CD4-positive, alpha-beta T cell treated with Interleukin-10 for 1 hour (primary cell): ENCODE data around the gene KDM4B.

Experiments used
- DNase-seq: peaks from one replicate; pipeline ENCODE4 v3.0.0-alpha.2; 2020

The KDM4B gene

DNA sequence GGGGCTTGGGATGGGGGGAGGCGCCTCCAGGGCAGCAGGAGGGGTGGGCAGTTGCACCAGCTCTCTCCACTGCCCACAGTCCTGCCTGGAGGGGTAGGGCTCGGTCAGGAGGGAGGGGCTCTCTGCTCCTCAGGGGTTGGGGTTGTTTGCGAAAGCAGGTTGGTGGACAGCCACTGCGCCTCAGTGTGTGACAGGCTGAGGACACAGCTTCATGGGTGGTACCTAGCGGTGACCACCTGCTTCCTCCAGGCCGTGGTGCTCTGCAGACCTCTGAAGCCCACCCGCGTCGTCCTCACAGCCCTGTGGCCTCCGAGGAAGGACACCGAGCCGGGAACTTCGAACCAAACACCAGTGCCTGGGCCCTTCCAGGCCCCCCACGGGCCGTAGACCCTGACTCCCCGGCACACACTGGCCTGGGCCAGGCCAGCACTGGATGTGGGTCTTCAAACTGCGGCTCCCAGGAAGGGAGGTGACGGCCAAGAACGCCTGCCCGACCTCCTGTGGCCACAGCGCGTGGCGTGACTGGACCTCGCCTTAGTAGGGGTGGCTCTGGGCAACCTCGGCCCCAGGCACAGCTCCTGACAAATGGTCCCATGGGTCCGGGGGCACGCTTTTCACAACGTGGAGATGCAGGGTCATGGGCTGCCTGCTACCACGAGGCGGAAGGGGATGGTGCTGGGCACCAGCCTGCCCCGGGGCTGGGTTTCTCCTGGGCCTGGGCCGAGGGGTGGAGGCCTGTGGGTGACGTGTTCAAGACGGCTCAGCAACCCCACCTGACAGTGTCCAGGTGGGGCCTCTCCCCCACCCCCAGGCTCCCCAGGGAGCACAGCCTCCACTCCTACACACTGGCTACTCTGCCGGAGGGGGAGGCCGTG lies 173.2 kb downstream of the KDM4B start:
- no peak for DNase-seq

DNA sequence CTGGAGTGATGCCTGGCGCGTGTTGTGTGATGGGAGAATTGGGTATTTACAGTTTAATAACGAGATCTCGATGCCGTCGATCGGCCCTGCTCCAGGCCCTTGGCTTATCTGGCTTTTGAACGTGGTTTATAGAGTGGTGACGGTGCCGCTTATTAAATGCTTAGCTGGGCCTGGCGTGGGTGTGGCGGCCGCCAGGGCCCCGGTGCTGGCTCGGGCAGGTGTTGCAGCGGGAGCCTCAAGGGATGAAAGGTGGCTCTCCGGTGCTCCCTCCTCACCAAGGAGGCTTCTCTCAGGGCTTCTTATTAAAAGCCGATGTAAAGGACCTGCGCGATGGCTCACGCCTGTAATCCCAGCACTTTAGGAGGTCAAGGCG lies 173.8 kb downstream of the KDM4B start:
- no peak for DNase-seq

DNA sequence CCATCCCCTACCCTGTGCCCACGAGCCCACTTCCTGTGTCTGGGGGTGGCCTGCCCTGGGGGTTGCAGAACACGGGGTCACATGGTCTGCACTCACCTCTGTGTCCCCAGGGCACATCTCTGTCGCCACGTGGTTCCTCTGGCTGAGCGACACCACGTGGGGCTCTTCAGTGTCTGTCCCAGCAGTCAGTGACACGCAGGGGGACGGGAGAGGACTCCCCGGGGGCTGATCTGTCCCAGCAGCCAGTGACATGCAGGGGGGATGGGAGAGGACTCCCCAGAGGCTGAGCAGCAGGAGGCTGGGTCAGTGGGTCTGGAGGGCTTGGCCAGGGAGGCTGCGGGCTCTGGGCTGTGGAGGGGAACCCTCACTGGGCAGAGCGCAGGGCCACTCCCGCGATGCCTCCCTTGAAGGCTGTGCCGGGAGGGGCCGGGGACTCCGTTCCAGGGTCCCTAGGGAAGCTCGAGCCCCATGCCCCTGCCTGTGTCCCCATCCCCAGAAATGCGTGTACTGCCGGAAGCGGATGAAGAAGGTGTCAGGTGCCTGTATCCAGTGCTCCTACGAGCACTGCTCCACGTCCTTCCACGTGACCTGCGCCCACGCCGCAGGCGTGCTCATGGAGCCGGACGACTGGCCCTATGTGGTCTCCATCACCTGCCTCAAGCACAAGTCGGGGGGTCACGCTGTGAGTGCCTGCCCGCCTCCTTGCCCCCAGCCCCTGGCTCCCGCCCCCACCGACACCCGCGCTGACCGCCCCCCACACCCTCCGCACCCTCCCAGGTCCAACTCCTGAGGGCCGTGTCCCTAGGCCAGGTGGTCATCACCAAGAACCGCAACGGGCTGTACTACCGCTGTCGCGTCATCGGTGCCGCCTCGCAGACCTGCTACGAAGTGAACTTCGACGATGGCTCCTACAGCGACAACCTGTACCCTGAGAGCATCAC lies 174.8 kb downstream of the KDM4B start:
- no peak for DNase-seq

DNA sequence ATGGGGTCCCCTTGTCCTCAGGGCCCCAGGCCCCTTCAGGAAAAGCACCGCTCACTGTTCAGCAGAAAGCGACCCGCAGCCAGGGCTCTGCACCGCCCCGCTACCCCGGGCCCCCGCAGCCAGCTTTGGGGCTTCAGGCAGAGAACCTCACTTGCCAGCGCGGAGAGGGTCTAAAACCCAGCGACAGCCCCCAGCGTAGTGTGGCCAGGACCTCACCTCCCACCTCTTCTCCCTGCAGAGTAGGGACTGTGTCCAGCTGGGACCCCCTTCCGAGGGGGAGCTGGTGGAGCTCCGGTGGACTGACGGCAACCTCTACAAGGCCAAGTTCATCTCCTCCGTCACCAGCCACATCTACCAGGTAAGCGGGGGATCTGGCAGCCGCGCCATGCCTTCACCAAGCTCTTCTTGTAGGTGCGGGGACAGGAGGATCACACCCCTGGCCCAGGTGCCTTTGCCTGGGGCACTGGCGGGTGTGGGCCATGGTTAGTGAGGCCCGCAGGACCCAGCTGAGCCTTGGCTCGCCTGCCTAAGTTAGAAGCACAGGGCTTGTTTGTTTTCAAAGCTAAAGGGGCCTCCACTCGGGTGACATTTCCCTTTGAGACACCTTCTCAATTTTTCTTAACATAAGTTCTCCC lies 175.7 kb downstream of the KDM4B start:
- DNase-seq, result no peak

DNA sequence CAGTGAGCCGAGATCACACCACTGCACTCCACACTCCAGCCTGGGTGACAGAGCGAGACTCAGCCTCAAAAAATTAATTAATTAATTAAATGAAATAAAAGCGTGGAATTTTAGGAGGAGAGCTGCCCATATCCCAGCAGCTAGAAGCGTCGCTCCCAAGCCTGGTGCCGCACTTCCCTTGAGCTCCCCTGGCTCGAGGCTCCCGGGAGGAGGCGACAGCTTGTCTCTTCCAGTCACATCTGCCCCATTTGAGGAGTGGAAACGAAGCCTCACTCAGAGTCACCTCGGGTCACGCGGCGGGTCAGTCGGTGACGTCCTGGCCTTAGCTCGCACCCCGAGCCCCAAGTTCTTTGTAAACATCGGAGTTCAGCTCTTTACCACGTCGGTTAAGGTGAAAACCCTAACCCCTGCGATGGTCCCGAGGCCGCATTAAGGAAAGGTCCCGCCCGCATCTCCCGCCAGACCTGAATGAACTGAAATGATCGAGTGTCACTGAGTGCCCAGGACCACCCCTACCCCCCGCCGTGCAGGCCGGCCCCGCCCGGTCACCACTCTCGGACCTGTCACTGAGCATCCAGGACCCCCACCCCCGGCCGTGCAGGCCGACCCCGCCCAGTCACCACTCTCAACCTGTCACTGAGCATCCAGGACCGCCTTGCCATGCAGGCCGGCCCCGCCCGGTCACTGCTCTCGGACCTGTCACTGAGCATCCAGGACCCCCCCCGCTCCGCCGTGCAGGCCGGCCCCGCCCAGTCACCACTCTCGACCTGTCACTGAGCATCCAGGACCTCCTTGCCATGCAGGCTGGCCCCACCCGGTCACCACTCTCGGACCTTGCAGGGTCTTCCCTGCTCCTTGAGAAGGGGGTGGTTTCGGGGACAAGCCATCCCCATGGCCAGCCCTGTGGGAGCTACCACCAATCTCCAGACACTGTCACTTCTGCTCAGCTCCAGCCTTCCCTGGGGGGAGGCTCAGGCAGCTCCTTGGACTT lies 176.9 kb downstream of the KDM4B start:
- DNase-seq, result no peak

DNA sequence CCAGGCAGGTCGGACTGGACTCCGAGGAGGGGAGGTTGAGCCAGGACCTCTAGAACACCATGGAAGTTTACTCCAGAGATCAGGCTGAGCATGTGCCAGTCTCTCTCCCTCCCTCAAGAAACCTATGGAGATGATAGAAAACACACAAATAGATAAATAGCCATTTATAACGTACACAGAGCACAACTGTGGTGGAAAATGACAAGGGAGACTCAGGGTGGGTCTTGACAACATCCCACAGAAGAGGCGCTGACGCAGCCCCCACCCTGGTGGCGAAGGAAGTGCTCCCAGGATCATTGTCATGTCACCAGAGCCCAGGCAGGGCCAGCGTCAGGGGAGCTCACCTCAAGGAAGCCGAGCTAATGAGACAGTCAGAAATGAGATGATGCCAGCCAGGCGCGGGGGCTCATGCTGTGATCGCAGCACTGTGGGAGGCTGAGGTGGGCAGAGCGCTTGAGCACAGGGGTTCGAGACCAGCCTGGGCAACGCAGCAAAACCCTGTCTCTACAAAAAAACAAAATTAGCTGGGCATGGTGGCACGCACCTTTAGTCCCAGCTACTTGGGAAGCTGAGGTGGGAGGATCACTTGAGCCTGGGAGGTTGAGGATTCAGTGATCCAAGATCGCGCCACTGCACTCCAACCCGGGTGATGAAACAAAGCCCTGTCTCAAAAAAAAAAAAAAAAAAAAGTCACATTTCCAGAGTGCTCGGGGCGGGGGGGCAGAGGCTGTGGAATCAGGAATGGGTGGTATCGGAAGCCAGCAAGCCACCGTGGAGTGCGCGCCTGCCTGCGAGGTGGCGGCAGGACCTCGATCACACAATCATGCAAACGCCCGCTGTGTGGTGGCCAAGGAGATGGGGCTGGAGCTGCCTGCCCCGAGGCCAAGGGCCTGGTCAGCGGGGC lies 178.4 kb downstream of the KDM4B start:
- no peak for DNase-seq

DNA sequence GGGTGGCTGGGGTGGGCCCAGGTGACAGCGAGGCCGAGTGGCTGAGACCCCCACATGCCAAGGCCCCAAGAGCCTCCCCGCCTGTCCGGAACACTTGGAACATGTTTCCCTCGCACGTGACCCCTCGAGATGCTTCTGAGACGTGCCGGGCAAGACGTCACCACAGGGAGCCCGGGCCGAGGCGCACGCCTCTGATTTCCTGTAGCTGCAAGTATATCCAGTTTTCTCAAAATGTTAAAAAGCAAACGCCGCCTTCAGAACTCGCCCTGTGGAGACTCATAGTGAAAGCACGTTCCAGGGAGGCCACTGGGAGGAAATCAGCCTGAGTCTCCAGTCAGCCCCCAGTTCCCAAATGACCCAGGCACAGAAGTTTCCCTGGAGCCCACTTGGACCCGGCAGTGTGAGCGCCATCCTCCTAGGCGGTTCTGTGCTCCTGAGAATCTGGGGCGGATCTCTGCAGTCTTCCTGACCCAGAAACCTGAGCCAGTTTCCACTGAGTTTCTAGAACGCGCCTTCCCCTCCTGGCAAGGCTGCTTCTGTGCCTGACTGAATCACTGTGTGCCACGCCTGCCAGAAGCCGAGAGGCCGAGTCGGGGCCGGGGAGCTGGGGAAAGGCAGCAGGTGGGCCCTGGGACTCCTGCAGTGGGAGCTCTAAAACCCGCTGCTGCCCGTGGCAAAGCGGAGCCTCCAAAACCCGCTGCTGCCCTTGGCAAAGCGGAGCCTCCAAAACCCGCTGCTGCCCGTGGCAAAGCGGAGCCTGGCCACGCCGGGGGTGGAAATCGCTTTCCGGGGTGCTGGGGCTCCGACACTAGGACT lies 179.3 kb downstream of the KDM4B start:
- DNase-seq, result no peak

DNA sequence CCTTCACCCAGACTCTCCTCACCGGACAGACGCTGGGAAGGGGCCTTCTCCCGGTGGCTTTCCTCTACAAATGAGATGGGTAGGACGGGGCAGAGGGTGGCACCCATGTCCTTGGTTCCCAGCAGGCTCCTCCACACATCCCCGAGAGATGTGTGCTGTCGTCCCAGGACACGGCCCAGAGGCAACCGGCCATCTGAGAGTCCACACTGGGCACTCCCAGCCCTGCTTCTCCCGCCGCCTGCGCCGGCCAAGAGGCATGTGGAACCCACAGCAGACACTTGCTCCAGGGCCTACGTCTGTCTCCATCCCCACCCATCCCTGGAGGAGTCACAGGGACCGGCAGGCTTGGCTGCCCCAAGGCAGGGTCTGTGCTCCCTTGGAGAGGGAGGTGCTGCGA lies 179.9 kb downstream of the KDM4B start:
- no peak for DNase-seq

DNA sequence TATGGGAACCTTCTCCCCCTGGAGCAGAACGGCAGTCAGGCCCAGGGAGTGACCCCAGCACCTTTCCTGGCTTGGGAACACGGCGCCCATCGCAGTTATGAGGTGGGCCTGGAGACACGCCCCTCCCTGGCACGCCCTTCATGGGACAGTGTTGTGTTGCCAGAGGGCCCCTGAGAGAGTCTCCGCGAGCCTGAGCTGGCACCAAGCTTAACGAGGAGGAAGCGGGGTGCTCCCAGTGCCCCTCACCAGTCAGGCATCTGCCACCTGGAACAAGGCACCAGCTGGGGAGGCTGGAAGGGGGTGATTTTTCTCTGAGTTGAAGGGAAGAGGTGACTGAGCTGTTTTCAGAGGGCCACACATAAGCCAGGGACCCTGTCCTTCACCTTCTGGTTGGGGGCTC lies 180.6 kb downstream of the KDM4B start:
- DNase-seq, result no peak

DNA sequence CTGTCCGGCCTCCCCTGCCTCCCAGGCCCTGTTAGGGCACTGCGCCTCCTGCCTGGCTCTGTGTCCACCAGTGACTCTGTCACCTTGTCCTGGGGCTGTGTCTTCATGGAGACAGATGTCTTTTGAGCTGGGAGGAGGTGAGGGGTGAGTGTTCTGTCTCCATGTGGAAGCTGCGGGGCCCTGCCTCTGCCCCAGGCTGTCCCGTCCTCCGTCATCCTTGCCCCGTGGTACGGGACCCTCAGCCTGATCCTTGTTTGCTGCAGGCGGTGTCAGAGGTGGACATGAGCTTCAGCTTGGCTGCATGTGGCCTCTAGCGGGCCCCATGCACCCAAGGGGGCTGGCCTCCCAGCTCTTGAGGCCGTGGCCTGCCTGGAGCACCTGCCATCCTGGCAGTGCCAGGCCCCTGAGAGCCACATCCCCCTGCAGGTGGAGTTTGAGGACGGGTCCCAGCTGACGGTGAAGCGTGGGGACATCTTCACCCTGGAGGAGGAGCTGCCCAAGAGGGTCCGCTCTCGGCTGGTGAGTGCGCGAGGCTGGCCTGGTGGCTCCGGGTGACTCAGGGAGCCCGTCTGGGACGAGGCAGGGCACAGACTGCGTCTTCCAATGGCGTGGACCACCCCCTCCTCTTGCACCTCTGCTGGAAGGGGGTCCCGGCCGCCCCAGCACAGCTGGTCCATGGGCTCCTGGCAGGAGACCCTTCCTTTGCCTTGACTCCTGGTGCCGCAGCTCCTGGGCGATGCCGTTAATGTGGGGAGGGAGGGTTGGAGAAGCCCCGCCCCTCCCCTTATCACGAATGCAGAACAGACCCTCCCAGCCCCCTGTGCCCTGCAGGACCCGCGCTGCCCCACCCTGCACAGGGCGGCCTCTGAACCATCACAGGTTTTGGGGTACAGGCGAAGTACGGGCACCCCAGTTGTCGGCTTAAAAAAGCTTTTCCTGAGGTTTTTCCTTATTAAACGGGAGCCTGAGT lies 181.3 kb downstream of the KDM4B start:
- no peak for DNase-seq

DNA sequence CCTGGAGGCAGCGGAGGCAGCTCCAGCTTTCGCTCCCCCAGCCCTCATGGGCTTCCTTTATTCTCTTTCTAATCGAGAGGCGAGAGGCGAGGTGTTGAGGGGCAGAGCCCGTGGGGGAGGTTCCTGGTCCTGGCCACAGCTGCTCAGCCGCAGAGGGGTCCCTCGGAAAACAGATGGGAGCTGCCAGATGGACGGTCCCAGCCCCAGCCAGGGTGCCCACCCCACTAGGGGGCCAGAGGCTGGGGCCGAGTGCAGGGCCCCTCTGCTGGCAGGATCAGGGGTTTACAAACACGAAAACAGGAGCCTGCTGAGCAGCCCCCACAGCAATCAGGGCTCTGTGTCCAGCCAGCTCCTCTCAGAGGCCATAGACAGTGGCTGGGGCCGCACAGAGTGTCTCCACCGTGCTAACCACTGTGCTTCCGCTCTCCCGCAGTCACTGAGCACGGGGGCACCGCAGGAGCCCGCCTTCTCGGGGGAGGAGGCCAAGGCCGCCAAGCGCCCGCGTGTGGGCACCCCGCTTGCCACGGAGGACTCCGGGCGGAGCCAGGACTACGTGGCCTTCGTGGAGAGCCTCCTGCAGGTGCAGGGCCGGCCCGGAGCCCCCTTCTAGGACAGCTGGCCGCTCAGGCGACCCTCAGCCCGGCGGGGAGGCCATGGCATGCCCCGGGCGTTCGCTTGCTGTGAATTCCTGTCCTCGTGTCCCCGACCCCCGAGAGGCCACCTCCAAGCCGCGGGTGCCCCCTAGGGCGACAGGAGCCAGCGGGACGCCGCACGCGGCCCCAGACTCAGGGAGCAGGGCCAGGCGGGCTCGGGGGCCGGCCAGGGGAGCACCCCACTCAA lies 182.2 kb downstream of the KDM4B start:
- DNase-seq, result no peak

DNA sequence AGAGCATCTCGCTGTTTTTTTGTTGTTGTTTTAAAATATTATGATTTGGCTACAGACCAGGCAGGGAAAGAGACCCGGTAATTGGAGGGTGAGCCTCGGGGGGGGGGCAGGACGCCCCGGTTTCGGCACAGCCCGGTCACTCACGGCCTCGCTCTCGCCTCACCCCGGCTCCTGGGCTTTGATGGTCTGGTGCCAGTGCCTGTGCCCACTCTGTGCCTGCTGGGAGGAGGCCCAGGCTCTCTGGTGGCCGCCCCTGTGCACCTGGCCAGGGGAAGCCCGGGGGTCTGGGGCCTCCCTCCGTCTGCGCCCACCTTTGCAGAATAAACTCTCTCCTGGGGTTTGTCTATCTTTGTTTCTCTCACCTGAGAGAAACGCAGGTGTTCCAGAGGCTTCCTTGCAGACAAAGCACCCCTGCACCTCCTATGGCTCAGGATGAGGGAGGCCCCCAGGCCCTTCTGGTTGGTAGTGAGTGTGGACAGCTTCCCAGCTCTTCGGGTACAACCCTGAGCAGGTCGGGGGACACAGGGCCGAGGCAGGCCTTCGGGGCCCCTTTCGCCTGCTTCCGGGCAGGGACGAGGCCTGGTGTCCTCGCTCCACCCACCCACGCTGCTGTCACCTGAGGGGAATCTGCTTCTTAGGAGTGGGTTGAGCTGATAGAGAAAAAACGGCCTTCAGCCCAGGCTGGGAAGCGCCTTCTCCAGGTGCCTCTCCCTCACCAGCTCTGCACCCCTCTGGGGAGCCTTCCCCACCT lies 183.3 kb downstream of the KDM4B start:
- DNase-seq, result no peak

DNA sequence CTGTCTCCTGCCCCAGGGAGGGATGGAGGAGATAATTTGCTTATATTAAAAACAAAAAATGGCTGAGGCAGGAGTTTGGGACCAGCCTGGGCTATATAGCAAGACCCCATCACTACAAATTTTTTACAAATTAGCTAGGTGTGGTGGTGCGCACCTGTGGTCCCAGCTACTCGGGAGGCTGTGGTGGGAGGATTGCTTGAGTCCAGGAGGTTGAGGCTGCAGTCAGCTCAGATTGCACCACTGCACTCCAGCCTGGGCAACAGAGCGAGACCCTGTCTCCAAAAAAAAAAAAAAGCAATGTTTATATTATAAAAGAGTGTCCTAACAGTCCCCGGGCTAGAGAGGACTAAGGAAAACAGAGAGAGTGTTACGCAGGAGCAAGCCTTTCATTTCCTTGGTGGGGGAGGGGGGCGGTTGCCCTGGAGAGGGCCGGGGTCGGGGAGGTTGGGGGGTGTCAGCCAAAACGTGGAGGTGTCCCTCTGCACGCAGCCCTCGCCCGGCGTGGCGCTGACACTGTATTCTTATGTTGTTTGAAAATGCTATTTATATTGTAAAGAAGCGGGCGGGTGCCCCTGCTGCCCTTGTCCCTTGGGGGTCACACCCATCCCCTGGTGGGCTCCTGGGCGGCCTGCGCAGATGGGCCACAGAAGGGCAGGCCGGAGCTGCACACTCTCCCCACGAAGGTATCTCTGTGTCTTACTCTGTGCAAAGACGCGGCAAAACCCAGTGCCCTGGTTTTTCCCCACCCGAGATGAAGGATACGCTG lies 184.0 kb downstream of the KDM4B start:
- DNase-seq, result no peak

DNA sequence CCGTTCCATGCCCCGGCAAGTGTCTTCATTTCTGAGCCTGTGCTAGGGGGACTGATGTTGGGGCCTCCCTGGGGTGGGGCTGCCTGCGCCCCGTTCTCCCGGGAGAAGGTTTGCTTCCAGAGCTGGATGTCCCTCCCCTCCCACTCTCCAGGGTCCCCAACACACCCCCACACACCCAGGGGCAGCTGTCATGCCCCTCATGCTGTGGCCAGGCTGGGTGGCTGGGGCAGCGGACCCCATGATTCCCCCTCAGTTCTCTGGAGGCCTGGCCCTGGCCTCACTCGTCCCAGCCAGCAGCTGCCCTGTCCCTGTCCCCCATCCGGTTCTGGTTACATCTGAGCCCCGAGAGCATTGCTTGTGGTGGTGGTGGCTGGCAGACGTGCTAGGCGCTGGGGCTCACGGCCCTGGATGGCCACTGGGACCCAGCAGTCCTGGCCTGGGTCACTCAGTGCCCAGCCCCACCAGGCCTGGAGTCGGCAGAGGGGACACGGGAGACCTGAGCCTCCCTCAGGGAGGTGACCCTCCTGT lies 184.8 kb downstream of the KDM4B start:
- DNase-seq, result no peak

DNA sequence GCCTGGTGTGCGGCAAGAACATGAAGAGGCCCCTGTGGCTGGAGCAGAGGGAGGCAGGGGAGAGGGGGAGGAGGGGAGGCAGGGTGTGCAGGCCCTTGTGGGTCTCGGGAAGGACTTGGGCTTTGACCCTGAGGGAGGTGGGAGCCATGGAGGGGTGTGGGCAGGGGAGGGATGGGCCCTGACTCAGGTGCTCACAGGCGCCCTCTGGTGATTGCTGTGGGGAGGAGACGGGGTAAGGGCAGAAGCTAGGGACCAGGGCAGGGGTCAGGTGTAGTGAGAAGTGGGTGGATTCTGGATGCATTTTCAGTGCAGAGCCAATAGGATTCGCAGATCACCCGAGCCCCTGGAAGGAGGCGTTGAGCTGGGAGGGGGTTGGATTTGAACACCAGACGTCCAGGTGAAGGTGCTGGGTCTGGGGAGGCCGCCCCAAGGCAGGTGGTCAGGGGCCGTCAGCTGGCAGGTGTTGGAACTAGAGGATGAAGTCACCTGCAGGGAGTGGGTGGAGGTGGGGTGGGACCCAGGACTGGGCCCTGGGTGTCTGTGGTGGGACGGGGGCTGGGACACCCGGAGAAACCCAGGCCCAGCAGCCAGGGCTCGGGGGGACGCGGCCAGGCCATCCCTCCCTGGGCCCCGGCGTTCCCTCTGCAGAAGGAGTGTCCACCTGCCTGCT lies 185.4 kb downstream of the KDM4B start:
- peak; percentile 33 for DNase-seq
